Bronchial epithelial cell (primary cell): Measurements from ENCODE around the gene SPATA13. TPM values are rescaled to one million over a fixed set of nuclear protein-coding genes. Genes with fewer than 3 reads are reported as not detected.

Experiments
- DNase-seq: peaks from one replicate; pipeline ENCODE4 v3.0.0-alpha.2; 2010; ENCODE audit warnings: low read depth
- FAIRE-seq: peaks from 2 replicates; lab custom pipeline; 2011; peaks lifted over from hg19 to GRCh38; lab: Jason Lieb, UNC
- H3K27me3 ChIP-seq: 2 replicates; pipeline ENCODE4 v1.5.1; 2011; ENCODE audit warnings: low read length; ENCODE audit not compliant: control insufficient read depth, insufficient read depth
- H3K36me3 ChIP-seq: 2 replicates; pipeline ENCODE4 v1.5.1; 2011; ENCODE audit warnings: low read length; ENCODE audit not compliant: control insufficient read depth, insufficient read depth
- H3K4me3 ChIP-seq: 2 replicates; pipeline ENCODE4 v1.5.1; 2011; ENCODE audit warnings: mild to moderate bottlenecking, low read depth, low read length, control low read depth
- CTCF ChIP-seq: IDR thresholded peaks from 2 replicates; pipeline ENCODE4 v1.5.1; 2011; ENCODE audit warnings: mild to moderate bottlenecking, moderate library complexity, low read length, control low read depth, inconsistent platforms; ENCODE audit not compliant: insufficient read depth, severe bottlenecking
- total RNA-seq: library from RNA; depleted of rRNA; stranded (reverse); fragments of >200 nt; gene quantifications from 2 replicates; pipeline ENCODE4 v1.2.1, GENCODE V29; 2014

The SPATA13 gene
- total RNA-seq, 1 donor from 2014 or later: 2.1 TPM

DNA sequence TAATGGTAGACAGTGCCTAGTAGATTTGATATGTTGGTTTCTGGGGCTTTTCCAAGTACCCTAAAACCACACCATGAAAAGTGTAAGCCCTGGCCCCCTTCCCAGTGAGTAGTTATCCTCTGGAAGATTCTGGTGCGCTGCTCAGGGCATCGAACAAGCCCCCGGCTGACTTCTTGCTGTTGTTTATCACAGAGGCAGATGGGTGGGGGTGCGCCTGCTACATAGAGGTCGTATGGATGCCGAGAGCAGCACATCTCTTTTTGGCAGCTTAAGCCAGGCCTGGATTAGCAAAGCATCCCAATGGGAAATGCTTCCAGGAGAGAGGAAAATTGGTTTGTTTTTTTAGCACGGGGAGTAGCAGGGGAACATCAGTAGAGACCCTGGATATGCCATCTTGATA, 26.3 kb upstream of the SPATA13 start:
- Histone ChIP-seq H3K36me3 (no peaks in the 10 kb centered on the region), H3K4me3 (no peak overlapping the region), H3K27me3 (no peaks in the 10 kb centered on the region)
- no peak for TF ChIP-seq CTCF
- DNase-seq (no peak), FAIRE-seq (no peak)

DNA sequence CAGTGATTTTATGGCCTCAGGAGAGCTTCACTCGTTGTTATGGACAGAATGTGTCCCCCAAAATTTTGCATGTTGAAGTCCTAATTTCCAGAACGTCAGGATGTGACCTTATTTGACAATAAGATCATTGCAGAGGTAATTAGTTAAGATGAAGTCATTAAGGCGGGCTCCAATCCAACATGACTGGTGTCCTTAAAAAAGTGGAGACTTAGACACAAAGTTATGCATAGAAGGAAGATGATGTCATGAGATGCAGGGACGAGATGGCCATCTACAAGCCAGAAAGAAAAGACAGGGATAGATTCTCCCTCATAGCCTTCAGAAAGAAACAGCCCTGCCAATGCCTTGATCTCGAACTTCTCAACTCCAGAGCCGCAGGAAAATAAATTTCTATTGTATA, 25.8 kb upstream of the SPATA13 start:
- no peak for FAIRE-seq
- TF ChIP-seq CTCF: no peak

GRCh38 chr13:24135674-24136300, 24.7 kb upstream of the SPATA13 start:
- Histone ChIP-seq H3K4me3 (no peak overlapping the region), H3K27me3 (no peaks in the 10 kb centered on the region), H3K36me3 (no peaks in the 10 kb centered on the region)
- no peak for FAIRE-seq
- peak; percentile 33 for DNase-seq
- no peak for TF ChIP-seq CTCF

More for the DNA sequence above, 25.8 kb upstream of the SPATA13 start:
- no peak for DNase-seq
- H3K27me3 ChIP-seq: no peaks in the 10 kb centered on the region
- H3K36me3 ChIP-seq: no peaks in the 10 kb centered on the region
- H3K4me3 ChIP-seq: no peak overlapping the region

DNA sequence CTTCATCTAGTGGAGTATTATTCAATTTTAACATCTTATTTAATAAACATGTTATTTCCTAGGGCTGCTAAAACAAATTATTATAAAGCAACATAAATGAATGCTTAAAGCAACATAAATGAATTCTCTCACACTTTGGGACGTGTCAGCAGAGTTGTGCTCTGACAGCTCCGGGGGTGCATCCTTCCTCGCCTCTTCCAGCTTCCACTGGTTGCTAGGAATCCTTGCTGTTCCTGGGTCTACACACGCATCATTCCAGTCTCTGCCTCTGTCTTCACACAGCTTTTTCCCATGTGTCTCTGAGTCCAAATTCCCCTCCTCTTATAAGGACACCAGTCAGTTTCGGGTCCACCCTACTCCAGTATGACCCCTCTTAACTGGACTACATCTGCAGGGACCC, 21.6 kb upstream of the SPATA13 start:
- no peak overlapping the region for H3K4me3 ChIP-seq
- DNase-seq: no peak
- no peak for TF ChIP-seq CTCF
- H3K36me3 ChIP-seq: no peaks in the 10 kb centered on the region
- no peak for FAIRE-seq
- H3K27me3 ChIP-seq: no peaks in the 10 kb centered on the region

GRCh38 chr13:24141333-24141910, 19.1 kb upstream of the SPATA13 start:
- H3K27me3 ChIP-seq: no peaks in the 10 kb centered on the region
- DNase-seq (no peak), FAIRE-seq (no peak)
- no peaks in the 10 kb centered on the region for H3K36me3 ChIP-seq
- TF ChIP-seq CTCF: no peak
- H3K4me3 ChIP-seq: no peak overlapping the region
